Neural progenitor cell (in vitro differentiated cells): ENCODE data around the gene GRIFIN.

Source experiments
- EZH2 ChIP-seq: fragments of 200-600 bp; sonication (generic); IDR thresholded peaks from 2 replicates; pipeline ENCODE4 v1.6.1; 2017; ENCODE audit warnings: antibody characterized with exemption, mild to moderate bottlenecking, moderate library complexity
- TF ChIP-seq, protein P1 (sequence below): fragments of 200-600 bp; sonication (generic); IDR thresholded peaks from 2 replicates; pipeline ENCODE4 v1.5.1; 2017; ENCODE audit warnings: antibody characterized with exemption, mild to moderate bottlenecking

DNA sequence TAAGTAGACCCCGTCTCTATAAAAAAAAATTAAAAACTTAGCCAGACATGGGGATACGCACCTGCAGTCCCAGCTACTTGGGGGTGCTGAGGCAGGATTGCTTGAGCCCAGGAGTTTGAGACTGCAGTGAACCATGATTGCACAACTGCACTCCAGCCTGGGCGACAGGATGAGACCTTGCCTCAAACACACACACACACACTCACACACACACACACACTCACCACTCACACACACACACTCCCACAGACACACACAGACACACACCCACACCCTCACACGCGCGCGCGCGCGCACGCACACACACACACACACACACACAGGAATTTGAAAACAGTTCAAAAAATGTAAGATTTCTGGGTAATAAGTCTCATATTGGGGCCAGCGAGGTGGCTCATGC, 8.7 kb upstream of the GRIFIN start:
- TF ChIP-seq EZH2: no peak
- TF ChIP-seq, protein P1, sequence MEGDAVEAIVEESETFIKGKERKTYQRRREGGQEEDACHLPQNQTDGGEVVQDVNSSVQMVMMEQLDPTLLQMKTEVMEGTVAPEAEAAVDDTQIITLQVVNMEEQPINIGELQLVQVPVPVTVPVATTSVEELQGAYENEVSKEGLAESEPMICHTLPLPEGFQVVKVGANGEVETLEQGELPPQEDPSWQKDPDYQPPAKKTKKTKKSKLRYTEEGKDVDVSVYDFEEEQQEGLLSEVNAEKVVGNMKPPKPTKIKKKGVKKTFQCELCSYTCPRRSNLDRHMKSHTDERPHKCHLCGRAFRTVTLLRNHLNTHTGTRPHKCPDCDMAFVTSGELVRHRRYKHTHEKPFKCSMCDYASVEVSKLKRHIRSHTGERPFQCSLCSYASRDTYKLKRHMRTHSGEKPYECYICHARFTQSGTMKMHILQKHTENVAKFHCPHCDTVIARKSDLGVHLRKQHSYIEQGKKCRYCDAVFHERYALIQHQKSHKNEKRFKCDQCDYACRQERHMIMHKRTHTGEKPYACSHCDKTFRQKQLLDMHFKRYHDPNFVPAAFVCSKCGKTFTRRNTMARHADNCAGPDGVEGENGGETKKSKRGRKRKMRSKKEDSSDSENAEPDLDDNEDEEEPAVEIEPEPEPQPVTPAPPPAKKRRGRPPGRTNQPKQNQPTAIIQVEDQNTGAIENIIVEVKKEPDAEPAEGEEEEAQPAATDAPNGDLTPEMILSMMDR: no peak
